MV-4-11 (cell line): ENCODE data around the gene GCNA.
"Not testable (repeated sequence)": the region's sequence is repeated elsewhere in the genome, so short reads cannot be mapped to it uniquely, and the experiment has no call there.

Source experiments
- DNase-seq: peaks from one replicate; lab custom pipeline; 2025; lab: John Stamatoyannopoulos, UW

Gene GCNA

GRCh38 chrX:71640002-71640401 is 61.8 kb downstream of the GCNA start:
- DNase-seq = no peak

DNA sequence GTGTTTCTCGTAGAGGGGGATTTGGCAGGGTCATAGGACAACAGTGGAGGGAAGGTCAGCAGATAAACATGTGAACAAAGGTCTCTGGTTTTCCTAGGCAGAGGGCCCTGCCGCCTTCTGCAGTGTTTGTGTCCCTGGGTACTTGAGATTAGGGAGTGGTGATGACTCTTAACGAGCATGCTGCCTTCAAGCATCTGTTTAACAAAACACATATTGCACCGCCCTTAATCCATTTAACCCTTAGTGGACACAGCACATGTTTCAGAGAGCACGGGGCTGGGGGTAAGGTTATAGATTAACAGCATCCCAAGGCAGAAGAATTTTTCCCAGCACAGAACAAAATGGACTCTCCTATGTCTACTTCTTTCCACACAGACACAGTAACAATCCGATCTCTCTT is 66.2 kb downstream of the GCNA start:
- DNase-seq = not testable (repeated sequence)

DNA sequence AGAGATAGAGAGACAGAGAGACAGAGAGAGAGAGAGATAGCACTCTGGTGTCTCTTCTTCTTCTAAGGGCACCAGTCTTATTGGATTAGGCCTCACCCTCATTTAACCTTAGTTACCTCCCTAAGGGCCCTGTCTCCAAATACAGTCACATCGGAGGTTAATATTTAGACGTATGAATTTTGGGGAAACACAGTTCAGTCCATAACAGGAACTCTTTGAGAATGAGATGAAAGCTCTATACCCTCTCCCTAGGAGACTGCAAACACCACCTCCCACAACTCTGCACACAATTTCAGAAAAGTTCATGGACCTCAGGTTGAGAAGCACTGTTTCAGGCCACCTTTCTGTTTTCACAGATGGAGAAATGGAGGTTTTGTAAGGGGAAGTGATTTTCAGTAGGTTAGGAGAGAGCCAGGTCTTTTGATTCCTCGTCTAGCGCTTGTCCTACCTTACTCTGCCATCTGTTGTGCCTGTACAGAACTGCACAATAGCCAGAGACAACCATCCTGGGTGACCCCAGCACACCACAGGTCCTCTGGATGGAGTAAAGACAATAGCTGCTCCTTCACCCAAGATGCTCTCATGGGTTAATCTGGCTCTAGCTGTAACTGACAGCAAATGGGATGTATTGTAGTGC is 72.2 kb downstream of the GCNA start:
- peak; percentile 5 for DNase-seq

DNA sequence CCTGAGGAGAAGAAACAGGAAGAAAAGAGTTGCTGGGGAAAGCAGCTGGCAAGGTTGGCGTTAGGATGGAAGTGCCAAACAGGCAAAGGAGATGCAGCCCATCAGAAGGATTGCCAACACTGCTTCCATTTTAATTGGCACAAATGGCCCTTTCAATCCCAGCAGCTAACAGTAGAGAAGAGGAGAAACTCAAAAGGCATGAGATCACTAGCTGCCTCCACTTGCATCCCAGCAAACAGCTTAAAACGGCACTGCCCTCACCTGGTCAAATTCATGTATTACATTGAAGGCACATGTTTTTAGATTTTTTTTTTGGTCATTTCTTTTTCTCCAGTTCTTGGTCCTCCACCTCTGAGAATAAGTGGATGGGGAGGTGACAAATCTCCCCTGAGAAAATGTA is 74.2 kb downstream of the GCNA start:
- DNase-seq = peak; percentile 28

DNA sequence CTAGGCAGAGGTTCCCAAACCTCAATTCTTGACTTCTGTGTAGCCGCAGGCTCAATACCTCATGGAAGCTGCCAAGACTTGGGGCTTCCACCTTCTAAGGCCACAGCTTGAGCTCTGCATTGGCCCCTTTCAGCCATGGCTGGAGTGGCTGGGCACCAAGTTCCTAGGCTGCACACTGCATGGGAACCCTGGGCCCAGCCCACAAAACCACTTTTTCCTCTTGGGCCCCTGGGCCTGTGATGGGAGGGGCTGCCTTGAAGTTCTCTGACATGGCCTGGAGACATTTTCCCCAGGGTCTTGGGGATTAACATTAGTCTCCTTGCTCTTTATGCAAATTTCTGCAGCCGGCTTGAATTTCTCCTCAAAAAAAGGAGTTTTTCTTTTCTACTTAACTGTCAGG is 75.1 kb downstream of the GCNA start:
- DNase-seq = no peak

GRCh38 chrX:71657267-71657666 is 79.0 kb downstream of the GCNA start:
- no peak for DNase-seq

GRCh38 chrX:71659342-71659741 is 81.1 kb downstream of the GCNA start:
- no peak for DNase-seq

DNA sequence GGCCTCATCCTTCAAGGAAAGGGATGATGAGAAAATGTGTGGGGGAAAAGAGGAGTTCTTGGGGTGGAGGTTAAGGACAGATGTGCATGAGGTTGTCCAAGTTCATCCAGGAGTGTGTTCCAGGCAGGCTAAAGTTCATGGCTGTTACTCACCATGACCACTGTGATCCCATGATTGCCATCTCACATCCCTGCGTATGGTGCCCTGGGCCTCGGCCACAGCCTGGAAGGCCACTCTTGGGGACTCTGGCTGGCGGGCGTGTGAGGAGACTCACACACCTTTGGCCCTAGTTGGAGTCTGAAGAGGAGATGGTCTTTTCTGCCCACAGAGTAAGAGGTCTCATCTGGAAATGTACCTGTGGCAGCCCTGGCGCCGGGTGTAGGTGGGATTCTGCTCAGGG is 81.7 kb downstream of the GCNA start:
- DNase-seq = no peak

GRCh38 chrX:71660562-71661416 is 82.6 kb downstream of the GCNA start:
- no peak for DNase-seq

DNA sequence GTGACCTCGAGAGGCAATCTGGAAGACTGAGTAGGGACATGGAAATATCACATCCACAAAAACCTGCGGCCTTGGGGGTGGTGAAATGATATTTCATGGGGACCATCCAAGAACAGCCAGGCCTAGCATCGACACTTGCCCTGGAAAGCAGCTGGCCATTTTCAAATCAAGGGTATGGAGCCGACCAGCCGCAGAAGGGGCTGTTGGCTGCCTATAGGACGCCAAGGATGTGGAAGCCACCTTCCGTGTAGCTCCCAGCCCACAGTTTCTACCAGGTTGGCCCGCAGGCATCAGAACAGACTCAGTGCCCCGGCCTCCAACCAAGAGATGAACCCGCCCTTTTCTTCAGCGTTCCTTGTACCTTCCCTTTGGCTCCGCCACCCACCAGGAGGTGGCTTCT is 83.7 kb downstream of the GCNA start:
- DNase-seq = no peak

DNA sequence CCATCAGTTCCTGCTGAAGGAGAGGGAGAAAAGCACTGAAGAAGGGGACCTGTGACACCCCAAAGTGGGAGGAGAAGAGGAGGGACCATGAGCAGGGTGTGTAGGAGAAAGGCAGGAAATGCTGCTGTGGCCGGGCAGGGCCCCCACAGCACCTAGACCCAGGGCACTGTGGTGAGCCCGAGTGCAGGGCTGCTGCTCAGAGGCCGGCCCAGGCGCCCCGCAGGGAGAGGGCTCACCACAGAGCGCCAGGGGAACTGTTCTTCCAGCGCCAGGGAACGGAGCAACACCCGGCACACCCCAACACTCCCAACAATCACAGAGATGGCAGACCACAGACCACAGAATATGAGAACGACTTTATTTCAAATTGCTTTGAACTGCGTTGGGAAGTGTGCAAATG is 84.4 kb downstream of the GCNA start:
- peak; percentile 32 for DNase-seq
